GM23338 (cell line): ENCODE measurements around the gene SRPK1. TPM values are rescaled to one million over a fixed set of nuclear protein-coding genes. Genes with fewer than 3 reads are reported as not detected.

Experiments
- ATAC-seq: fragments of 200-7000 bp; cut with Tn5 transposase; 3 replicates; pipeline ENCODE4 v1.9.1; 2020
- DNase-seq: peaks from one replicate; pipeline ENCODE4 v3.0.0-alpha.2; 2015; ENCODE audit warnings: low spot score
- H2AFZ ChIP-seq: fragments of 200-600 bp; sonication (generic); 2 replicates; pipeline ENCODE4 v1.8.0; 2016; ENCODE audit warnings: antibody characterized with exemption, mild to moderate bottlenecking, moderate library complexity
- H3F3A ChIP-seq: fragments of 200-600 bp; sonication (generic); replicated peaks from 2 replicates; pipeline ENCODE4 v1.8.0; 2017; ENCODE audit warnings: antibody characterized with exemption, mixed run types, low read depth
- H3K27ac ChIP-seq: fragments of 200-600 bp; sonication (generic); 2 replicates; pipeline ENCODE4 v1.6.1; 2016; ENCODE audit warnings: low read depth
- H3K27me3 ChIP-seq: fragments of 200-600 bp; sonication (generic); 2 replicates; pipeline ENCODE4 v1.8.0; 2016; ENCODE audit warnings: mild to moderate bottlenecking, mixed run types, moderate library complexity; ENCODE audit not compliant: insufficient read depth
- H3K36me3 ChIP-seq: fragments of 200-600 bp; sonication (generic); 2 replicates; pipeline ENCODE4 v1.8.0; 2016; ENCODE audit warnings: mild to moderate bottlenecking; ENCODE audit not compliant: insufficient read depth
- H3K4me1 ChIP-seq: fragments of 200-600 bp; sonication (generic); 2 replicates; pipeline ENCODE4 v1.8.0; 2016; ENCODE audit warnings: mild to moderate bottlenecking, moderate library complexity; ENCODE audit not compliant: insufficient read depth
- H3K4me2 ChIP-seq: fragments of 200-600 bp; sonication (generic); 2 replicates; pipeline ENCODE4 v1.7.1; 2017; ENCODE audit warnings: mixed run types
- H3K4me3 ChIP-seq: fragments of 200-600 bp; sonication (generic); 2 replicates; pipeline ENCODE4 v1.6.1; 2016; ENCODE audit warnings: mixed run types
- H3K79me2 ChIP-seq: fragments of 200-600 bp; sonication (generic); replicated peaks from 2 replicates; pipeline ENCODE4 v1.8.0; 2017; ENCODE audit warnings: mild to moderate bottlenecking; ENCODE audit not compliant: insufficient read depth
- H3K9me2 ChIP-seq: fragments of 200-600 bp; sonication (generic); 2 replicates; pipeline ENCODE4 v1.8.0; 2017; ENCODE audit not compliant: insufficient read depth
- H4K20me1 ChIP-seq: fragments of 200-600 bp; sonication (generic); replicated peaks from 2 replicates; pipeline ENCODE4 v1.8.0; 2017; ENCODE audit warnings: mild to moderate bottlenecking; ENCODE audit not compliant: insufficient read depth
- H3K27ac Mint-ChIP-seq: 2 replicates; pipeline ENCODE4 v1.8.0; 2020; ENCODE audit warnings: inconsistent platforms, mild to moderate bottlenecking, moderate library complexity, mixed read lengths
- H3K27me3 Mint-ChIP-seq: 3 replicates; pipeline ENCODE4 v1.8.0; 2022; ENCODE audit warnings: low read depth, mild to moderate bottlenecking, moderate library complexity, mixed read lengths, inconsistent platforms; ENCODE audit not compliant: insufficient read depth, poor library complexity
- H3K36me3 Mint-ChIP-seq: 3 replicates; pipeline ENCODE4 v1.8.0; 2021; ENCODE audit warnings: low read depth, mild to moderate bottlenecking, inconsistent platforms, moderate library complexity, mixed read lengths
- H3K4me1 Mint-ChIP-seq: 3 replicates; pipeline ENCODE4 v1.8.0; 2020; ENCODE audit warnings: mild to moderate bottlenecking, inconsistent platforms, mixed read lengths
- H3K4me3 Mint-ChIP-seq: 3 replicates; pipeline ENCODE4 v1.8.0; 2021; ENCODE audit warnings: moderate library complexity, mild to moderate bottlenecking, inconsistent platforms, mixed read lengths
- H3K9me3 Mint-ChIP-seq: 3 replicates; pipeline ENCODE4 v1.8.0; 2020; ENCODE audit warnings: moderate library complexity, mild to moderate bottlenecking, inconsistent platforms, mixed read lengths
- POLR2AphosphoS5 ChIP-seq: IDR thresholded peaks from 2 replicates; pipeline ENCODE4 v1.6.1; 2016; ENCODE audit warnings: antibody characterized with exemption, low read depth
- REST ChIP-seq: IDR thresholded peaks from one replicate; pipeline ENCODE4 v1.6.1; 2018; ENCODE audit warnings: antibody characterized with exemption; ENCODE audit not compliant: unreplicated experiment
- STAT1 ChIP-seq: IDR thresholded peaks from one replicate; pipeline ENCODE4 v1.6.1; 2016; ENCODE audit warnings: antibody characterized with exemption; ENCODE audit not compliant: unreplicated experiment
- ZNF462 ChIP-seq: fragments of 250-450 bp; sonication (Bioruptor Pico); IDR thresholded peaks from 2 replicates; pipeline ENCODE4 v1.5.0; 2020; ENCODE audit warnings: mild to moderate bottlenecking, moderate library complexity
- polyA plus RNA-seq: library from polyadenylated mRNA; unstranded; fragments of >200 nt; fragmentation: Nextera tagmentation; extraction: Ambion mirVana; gene quantifications from 2 replicates; pipeline ENCODE4 v1.2.1, GENCODE V29; 2016
- total RNA-seq: library from RNA; depleted of rRNA; stranded (reverse); fragments of >200 nt; shearing (Covaris generic); gene quantifications from 2 replicates; pipeline ENCODE4 v1.2.3, GENCODE V29; 2014

The SRPK1 gene
- total and polyA plus RNA-seq, 2 experiments from 2014 or later, result 175 to 202 TPM

GRCh38 chr6:35894776-35895175, 26.1 kb downstream of the SRPK1 start (continued):
- no peak for TF ChIP-seq ZNF462 (CRISPR knock-in tag)

- H3K27ac Mint-ChIP-seq, result peak overlapping the region; percentile 88
- H3K36me3 Mint-ChIP-seq, result peaks cover 12% of the 10 kb centered on the region
- Histone ChIP-seq H3K36me3 (peaks cover 13% of the 10 kb centered on the region; the same call in 1 of the 2 replicates), H3K79me2 (peaks cover 83% of the 10 kb centered on the region), H2AFZ (no peak overlapping the region), H3K27ac (no peak overlapping the region), H3K4me3 (no peak overlapping the region), H4K20me1 (peaks cover 38% of the 10 kb centered on the region), H3K27me3 (no peaks in the 10 kb centered on the region), H3F3A (no peaks in the 10 kb centered on the region), H3K9me2 (no peaks in the 10 kb centered on the region), H3K4me2 (no peak overlapping the region), H3K4me1 (peaks cover 11% of the 10 kb centered on the region)
- ATAC-seq (no peak), DNase-seq (no peak)
- H3K27me3 Mint-ChIP-seq, result peaks cover 2% of the 10 kb centered on the region
- H3K4me3 Mint-ChIP-seq, result no peak overlapping the region
- H3K4me1 Mint-ChIP-seq, result peaks cover 24% of the 10 kb centered on the region
- H3K9me3 Mint-ChIP-seq, result no peaks in the 10 kb centered on the region
- TF ChIP-seq STAT1, result no peak
- TF ChIP-seq POLR2AphosphoS5, result no peak
- TF ChIP-seq REST, result no peak
- no peak for TF ChIP-seq ZNF462 (CRISPR knock-in tag)
Measured at GRCh38 chr6:35893246-35893645, 27.7 kb downstream of the SRPK1 start.
